Tibial artery (tissue), 4 donors: ENCODE data around the gene LRRFIP1.

ENCODE experiments used
- DNase-seq, 2 donors: peaks; one replicate each; pipeline ENCODE4 v3.0.0-alpha.2; 2019
- H3K27ac ChIP-seq, 2 donors: fragments of 200-600 bp; sonication (generic) in 1 of 2; 1 replicate in 1 of 2; 2 replicates in 1 of 2; pipeline ENCODE4 v1.5.1; 2018 to 2019; ENCODE audit warnings: mild to moderate bottlenecking in 1 of 2
- H3K27me3 ChIP-seq, 2 donors: fragments of 200-600 bp; sonication (generic) in 1 of 2; one replicate each; pipeline versions ENCODE4 v1.5.1 to v1.6.0; 2016 to 2019
- H3K36me3 ChIP-seq, 3 donors: fragments of 200-600 bp; sonication (generic) in 2 of 3; one replicate each; pipeline ENCODE4 v1.5.1; 2016 to 2019; ENCODE audit warnings: mild to moderate bottlenecking in 2 of 3
- H3K4me1 ChIP-seq, 4 donors: fragments of 200-600 bp; sonication (generic) in 2 of 4; 1 replicate in 3 of 4; 2 replicates in 1 of 4; pipeline ENCODE4 v1.5.1; 2016 to 2019
- H3K4me3 ChIP-seq, 2 donors: fragments of 200-600 bp; sonication (generic) in 1 of 2; 1 replicate in 1 of 2; 2 replicates in 1 of 2; pipeline ENCODE4 v1.5.1; 2018 to 2019; ENCODE audit warnings: mild to moderate bottlenecking in 2 of 2
- H3K9me3 ChIP-seq, 3 donors: fragments of 200-600 bp; sonication (generic) in 1 of 3; one replicate each; pipeline ENCODE4 v1.5.1; 2016 to 2019
- intact Hi-C: fragments of 100-400 bp; cut with DNase I; formaldehyde crosslinking; loops from one replicate; pipeline ENCODE4 v1.15.0; 2023; ENCODE audit warnings: low total_unique reads
- TF ChIP-seq, protein P1 (sequence below), 2 experiments: fragments of 200-600 bp in 1 of 2; fragments of 450-650 bp in 1 of 2; IDR thresholded peaks; one replicate each; pipeline ENCODE4 v1.5.1; 2017 to 2019; ENCODE audit warnings: antibody characterized with exemption in 2 of 2, mild to moderate bottlenecking in 1 of 2, moderate library complexity in 1 of 2

The LRRFIP1 gene

DNA sequence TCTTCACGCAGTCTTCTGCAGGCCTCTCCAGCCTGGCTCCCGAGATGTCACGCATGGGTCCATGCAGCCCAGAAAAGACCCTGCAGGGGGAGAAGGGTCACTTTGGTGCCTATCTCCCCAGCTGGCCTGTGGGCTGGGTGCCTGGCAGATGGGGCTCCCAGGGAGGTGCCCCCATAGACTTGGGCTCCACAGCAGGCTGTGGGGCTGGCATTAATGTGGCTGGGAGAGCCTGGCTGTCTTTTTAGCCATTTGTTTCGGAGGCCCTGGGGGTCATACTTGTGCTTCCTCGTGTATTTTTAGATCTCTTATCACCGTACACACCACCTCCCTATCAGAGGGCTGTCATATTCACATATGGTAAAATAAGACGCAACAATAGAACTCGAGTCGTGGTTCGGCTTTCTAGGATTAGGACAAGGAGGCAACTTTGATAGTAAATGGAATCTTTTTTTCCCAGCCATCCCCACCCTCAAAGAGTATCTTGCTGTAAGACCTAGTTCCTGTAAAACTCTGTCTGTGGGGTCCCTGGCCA is 74.5 kb downstream of the LRRFIP1 start:
- H3K36me3 ChIP-seq = no peaks in the 10 kb centered on the region
- no peak for DNase-seq
- intact Hi-C loops = loop anchor here (5.0 to 10.0 kb wide), 2 partner anchors 35 to 193 kb away; no protein-coding TSS in a partner anchor
- H3K4me1 ChIP-seq = peaks cover 0 to 100% (median 92%) of the 10 kb centered on the region in 4 donors
- peak overlapping the region in 1 of 2 donors; percentile 28 for H3K4me3 ChIP-seq
- peak overlapping the region; percentile 97 to 99 for H3K27ac ChIP-seq
- H3K9me3 ChIP-seq = no peaks in the 10 kb centered on the region
- TF ChIP-seq, protein P1, sequence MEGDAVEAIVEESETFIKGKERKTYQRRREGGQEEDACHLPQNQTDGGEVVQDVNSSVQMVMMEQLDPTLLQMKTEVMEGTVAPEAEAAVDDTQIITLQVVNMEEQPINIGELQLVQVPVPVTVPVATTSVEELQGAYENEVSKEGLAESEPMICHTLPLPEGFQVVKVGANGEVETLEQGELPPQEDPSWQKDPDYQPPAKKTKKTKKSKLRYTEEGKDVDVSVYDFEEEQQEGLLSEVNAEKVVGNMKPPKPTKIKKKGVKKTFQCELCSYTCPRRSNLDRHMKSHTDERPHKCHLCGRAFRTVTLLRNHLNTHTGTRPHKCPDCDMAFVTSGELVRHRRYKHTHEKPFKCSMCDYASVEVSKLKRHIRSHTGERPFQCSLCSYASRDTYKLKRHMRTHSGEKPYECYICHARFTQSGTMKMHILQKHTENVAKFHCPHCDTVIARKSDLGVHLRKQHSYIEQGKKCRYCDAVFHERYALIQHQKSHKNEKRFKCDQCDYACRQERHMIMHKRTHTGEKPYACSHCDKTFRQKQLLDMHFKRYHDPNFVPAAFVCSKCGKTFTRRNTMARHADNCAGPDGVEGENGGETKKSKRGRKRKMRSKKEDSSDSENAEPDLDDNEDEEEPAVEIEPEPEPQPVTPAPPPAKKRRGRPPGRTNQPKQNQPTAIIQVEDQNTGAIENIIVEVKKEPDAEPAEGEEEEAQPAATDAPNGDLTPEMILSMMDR (IDR thresholded peaks at IDR 0.05) = no peak
- H3K27me3 ChIP-seq = no peaks in the 10 kb centered on the region

DNA sequence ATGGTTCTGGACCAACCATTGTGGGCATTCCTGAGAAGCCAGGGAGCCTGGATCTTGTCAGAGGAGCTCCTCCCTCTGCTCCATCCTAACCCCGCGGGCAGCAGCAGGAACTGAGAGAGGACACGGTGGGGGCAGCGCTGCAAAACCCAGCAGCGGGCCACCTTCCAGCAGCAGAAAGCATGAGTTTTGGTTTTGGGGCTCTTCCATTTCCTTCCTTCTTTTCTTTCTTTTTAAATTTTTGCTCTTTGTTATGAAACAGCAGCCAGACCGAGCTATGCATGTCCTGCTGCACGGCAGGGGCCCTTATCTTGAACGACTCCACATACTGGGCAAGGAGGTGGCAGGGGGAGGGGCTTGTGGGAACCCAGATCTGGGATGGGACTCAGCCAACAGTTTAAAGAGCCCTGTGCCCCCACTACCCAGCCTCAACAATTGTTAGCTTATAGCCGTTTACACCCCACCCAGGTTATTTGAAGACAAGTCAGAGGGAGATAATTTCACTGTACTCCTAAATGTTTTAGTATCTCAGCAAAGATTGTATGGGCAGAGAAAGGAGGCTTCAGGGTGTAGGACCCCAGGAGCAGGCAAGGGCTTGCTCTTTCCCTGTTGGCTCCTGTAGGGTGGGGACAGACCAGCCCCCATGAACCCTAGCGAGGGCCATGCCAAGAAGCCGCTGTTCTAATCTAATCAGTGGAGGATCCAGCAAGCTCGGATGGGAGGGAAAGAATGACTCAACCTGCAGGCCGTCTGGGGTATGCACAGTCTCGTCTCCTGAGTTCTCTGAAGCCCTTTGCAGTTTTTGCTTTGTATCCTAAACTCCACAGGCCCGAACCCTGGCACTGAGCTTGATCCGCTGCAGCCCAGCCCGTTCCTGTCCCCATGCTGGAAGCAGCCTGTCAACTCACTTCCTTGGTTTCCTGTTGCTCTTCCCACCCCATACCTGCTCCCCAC is 75.3 kb downstream of the LRRFIP1 start:
- TF ChIP-seq, protein P1 (IDR thresholded peaks at IDR 0.05) = no peak
- Histone ChIP-seq H3K27me3 (no peaks in the 10 kb centered on the region), H3K9me3 (no peaks in the 10 kb centered on the region), H3K4me1 (peaks cover 0 to 100% (median 91%) of the 10 kb centered on the region in 4 donors), H3K27ac (peak overlapping the region; percentile 97 to 99), H3K4me3 (peak overlapping the region in 1 of 2 donors; percentile 28), H3K36me3 (no peaks in the 10 kb centered on the region)
- peak; percentile 69 to 84 for DNase-seq
- intact Hi-C loops = loop anchor here (5.0 to 10.0 kb wide), 2 partner anchors 35 to 192 kb away; no protein-coding TSS in a partner anchor

DNA sequence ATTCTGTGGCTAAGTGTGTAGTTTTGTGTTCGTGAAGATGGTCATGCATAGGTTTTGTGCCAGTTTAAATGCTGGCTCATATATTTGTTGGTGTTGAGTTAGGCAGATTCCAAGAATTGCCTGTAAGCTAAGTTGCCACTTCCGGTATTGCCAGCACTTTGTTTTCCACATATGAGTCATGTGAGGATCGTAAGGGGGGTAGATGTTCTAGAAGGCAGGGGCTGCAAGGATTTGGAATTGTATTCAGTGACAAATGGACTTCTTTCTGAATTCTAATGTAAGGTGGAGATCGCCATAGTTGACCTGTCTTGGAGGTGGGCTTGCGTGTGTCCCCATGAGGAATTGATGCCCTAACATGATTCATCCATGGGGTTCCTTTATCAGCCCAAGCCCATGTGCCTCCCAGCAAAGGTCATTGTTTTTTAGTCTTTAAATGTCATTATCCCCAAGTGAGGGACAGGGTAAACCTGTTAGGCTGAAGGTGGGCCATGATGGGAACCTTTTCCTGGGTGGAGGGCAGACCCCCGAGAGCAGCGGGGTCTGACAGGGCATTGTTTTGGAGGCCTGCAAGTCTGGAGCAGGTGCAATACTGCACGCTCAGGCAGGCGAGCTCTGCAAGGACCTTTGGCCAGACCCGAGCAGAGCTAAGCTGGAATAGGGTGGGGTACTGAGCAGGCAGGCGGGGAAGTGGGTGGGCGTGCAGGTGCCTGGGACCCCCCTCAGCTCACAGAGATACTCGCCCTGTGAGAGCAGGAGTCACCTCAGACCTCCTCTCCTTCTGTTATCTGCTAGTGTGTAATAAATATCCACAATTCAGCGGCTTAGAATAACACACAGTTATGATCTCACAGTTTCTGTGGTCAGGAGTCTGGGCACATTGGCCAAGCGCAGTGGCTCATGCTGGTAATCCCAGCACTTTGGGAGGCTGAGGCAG is 77.4 kb downstream of the LRRFIP1 start:
- intact Hi-C loops = loop anchor here (5.0 to 10.0 kb wide), 2 partner anchors 33 to 190 kb away; no protein-coding TSS in a partner anchor
- TF ChIP-seq, protein P1 (IDR thresholded peaks at IDR 0.05) = no peak
- Histone ChIP-seq H3K4me3 (no peak overlapping the region), H3K27ac (peak overlapping the region; percentile 97 to 99), H3K9me3 (no peaks in the 10 kb centered on the region), H3K36me3 (peaks cover 8 to 15% (median 9%) of the 10 kb centered on the region in 3 donors), H3K27me3 (no peaks in the 10 kb centered on the region), H3K4me1 (peaks cover 0 to 89% (median 84%) of the 10 kb centered on the region in 4 donors)
- no peak for DNase-seq

DNA sequence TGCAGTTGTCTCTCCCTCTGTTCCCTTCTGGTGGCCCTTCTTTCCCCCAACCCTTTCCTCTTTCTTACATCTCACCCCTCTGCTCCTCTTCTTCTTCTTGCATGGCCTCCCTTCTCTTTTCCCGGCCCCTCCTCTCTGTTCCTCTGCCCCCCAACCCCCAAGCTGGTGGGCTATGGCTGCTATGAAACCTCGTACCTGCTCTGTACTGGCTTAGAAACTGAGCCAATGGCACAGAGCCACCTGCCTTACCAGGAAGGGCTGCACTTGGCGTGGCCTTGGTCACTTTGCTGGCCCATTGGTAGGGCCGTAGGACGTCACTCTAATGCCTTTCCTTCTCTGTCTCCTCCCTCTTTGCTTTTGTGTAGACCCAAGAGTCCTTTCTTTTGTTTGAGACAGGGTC is 78.9 kb downstream of the LRRFIP1 start:
- Histone ChIP-seq H3K36me3 (peaks cover 16 to 23% (median 23%) of the 10 kb centered on the region in 3 donors), H3K4me1 (peaks cover 0 to 74% (median 69%) of the 10 kb centered on the region in 4 donors), H3K27ac (peak overlapping the region; percentile 97 to 99), H3K9me3 (no peaks in the 10 kb centered on the region), H3K4me3 (no peak overlapping the region), H3K27me3 (no peaks in the 10 kb centered on the region)
- intact Hi-C loops = loop anchor here (10.0 kb wide), 1 partner anchor 189 kb away; no protein-coding TSS in a partner anchor
- DNase-seq = no peak
- TF ChIP-seq, protein P1 (IDR thresholded peaks at IDR 0.05) = no peak

DNA sequence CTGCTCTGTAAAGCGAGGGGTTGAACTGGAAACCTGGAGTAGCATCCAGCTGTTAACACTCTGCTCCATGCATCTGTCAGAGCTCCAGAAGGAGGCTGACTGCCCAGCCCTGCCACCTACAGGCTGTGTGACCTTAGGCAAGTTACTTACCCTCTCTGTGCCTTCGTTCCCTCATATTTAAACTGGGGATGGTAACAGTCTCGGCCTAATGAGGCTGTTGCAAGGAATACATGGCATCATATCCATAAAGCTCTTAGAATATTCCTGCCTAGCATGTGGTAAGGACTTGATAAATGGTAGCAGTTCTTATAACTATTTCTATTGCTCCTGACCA is 80.6 kb downstream of the LRRFIP1 start:
- no peak for DNase-seq
- no peak overlapping the region for H3K4me3 ChIP-seq
- TF ChIP-seq, protein P1 (IDR thresholded peaks at IDR 0.05) = no peak
- peaks cover 0 to 72% (median 52%) of the 10 kb centered on the region in 4 donors for H3K4me1 ChIP-seq
- H3K36me3 ChIP-seq = peaks cover 27 to 33% (median 27%) of the 10 kb centered on the region in 3 donors
- intact Hi-C loops = loop anchor here (10.0 kb wide), 1 partner anchor 187 kb away; no protein-coding TSS in a partner anchor
- H3K27ac ChIP-seq = peak overlapping the region; percentile 97 to 99
- H3K27me3 ChIP-seq = no peaks in the 10 kb centered on the region
- H3K9me3 ChIP-seq = no peaks in the 10 kb centered on the region
